Measurements from ENCODE around the gene DRGX.

- no peak for TF ChIP-seq CTCF (IDR thresholded peaks at IDR 0.05)
- TF ChIP-seq POLR2AphosphoS5 (IDR thresholded peaks at IDR 0.05): no peak
- no peak for TF ChIP-seq EP300 (IDR thresholded peaks at IDR 0.05)
These were observed 57.3 kb downstream of the DRGX start for GRCh38 chr10:49338604-49339003.
